Measurements from ENCODE around the gene AADACL2. TPM values are rescaled to one million over a fixed set of nuclear protein-coding genes. Genes with fewer than 3 reads are reported as not detected.

Gene AADACL2
- total RNA-seq, 1 donor from 2014 or later = not detected

GRCh38 chr3:151775314-151776258 lies 41.9 kb downstream of the AADACL2 start:
- H3K4me3 Mint-ChIP-seq (ENCODE audit: unreplicated experiment) = no peak overlapping the region
- DNase-seq (ENCODE audit: extremely low spot score, unreplicated experiment) = no peak
- H3K4me1 Mint-ChIP-seq (ENCODE audit: unreplicated experiment) = peaks cover 16% of the 10 kb centered on the region
- TF ChIP-seq CTCF (IDR thresholded peaks at IDR 0.05) = no peak
- no peaks in the 10 kb centered on the region for H3K9me3 Mint-ChIP-seq (ENCODE audit: unreplicated experiment)
- no peaks in the 10 kb centered on the region for H3K27me3 Mint-ChIP-seq (ENCODE audit: unreplicated experiment)
- no peaks in the 10 kb centered on the region for H3K36me3 Mint-ChIP-seq (ENCODE audit: unreplicated experiment)
- no peak overlapping the region for H3K27ac Mint-ChIP-seq (ENCODE audit: unreplicated experiment)

- H3K36me3 Mint-ChIP-seq (ENCODE audit: unreplicated experiment) = no peaks in the 10 kb centered on the region
- no peak for DNase-seq (ENCODE audit: extremely low spot score, unreplicated experiment)
- no peak for TF ChIP-seq CTCF (IDR thresholded peaks at IDR 0.05)
- peaks cover 9% of the 10 kb centered on the region for H3K4me1 Mint-ChIP-seq (ENCODE audit: unreplicated experiment)
- no peaks in the 10 kb centered on the region for H3K9me3 Mint-ChIP-seq (ENCODE audit: unreplicated experiment)
- no peaks in the 10 kb centered on the region for H3K27me3 Mint-ChIP-seq (ENCODE audit: unreplicated experiment)
- H3K27ac Mint-ChIP-seq (ENCODE audit: unreplicated experiment) = no peak overlapping the region
- H3K4me3 Mint-ChIP-seq (ENCODE audit: unreplicated experiment) = no peak overlapping the region
Observed at GRCh38 chr3:151776259-151776740, 42.6 kb downstream of the AADACL2 start.

GRCh38 chr3:151777880-151778279 lies 44.2 kb downstream of the AADACL2 start:
- no peak overlapping the region for H3K27ac Mint-ChIP-seq (ENCODE audit: unreplicated experiment)
- DNase-seq (ENCODE audit: extremely low spot score, unreplicated experiment) = no peak
- no peaks in the 10 kb centered on the region for H3K9me3 Mint-ChIP-seq (ENCODE audit: unreplicated experiment)
- TF ChIP-seq CTCF (IDR thresholded peaks at IDR 0.05) = no peak
- no peak overlapping the region for H3K4me3 Mint-ChIP-seq (ENCODE audit: unreplicated experiment)
- H3K4me1 Mint-ChIP-seq (ENCODE audit: unreplicated experiment) = peaks cover 4% of the 10 kb centered on the region
- H3K36me3 Mint-ChIP-seq (ENCODE audit: unreplicated experiment) = no peaks in the 10 kb centered on the region
- no peaks in the 10 kb centered on the region for H3K27me3 Mint-ChIP-seq (ENCODE audit: unreplicated experiment)

GRCh38 chr3:151787626-151788025 lies 53.9 kb downstream of the AADACL2 start:
- H3K27ac Mint-ChIP-seq (ENCODE audit: unreplicated experiment) = no peak overlapping the region
- H3K9me3 Mint-ChIP-seq (ENCODE audit: unreplicated experiment) = no peaks in the 10 kb centered on the region

More at GRCh38 chr3:151787626-151788025, 53.9 kb downstream of the AADACL2 start:
- no peaks in the 10 kb centered on the region for H3K36me3 Mint-ChIP-seq (ENCODE audit: unreplicated experiment)
- no peak overlapping the region for H3K4me3 Mint-ChIP-seq (ENCODE audit: unreplicated experiment)
- H3K4me1 Mint-ChIP-seq (ENCODE audit: unreplicated experiment) = peaks cover 8% of the 10 kb centered on the region
- no peaks in the 10 kb centered on the region for H3K27me3 Mint-ChIP-seq (ENCODE audit: unreplicated experiment)
- no peak for DNase-seq (ENCODE audit: extremely low spot score, unreplicated experiment)
- no peak for TF ChIP-seq CTCF (IDR thresholded peaks at IDR 0.05)
